ENCODE results near the gene TPRG1.

The TPRG1 gene

DNA sequence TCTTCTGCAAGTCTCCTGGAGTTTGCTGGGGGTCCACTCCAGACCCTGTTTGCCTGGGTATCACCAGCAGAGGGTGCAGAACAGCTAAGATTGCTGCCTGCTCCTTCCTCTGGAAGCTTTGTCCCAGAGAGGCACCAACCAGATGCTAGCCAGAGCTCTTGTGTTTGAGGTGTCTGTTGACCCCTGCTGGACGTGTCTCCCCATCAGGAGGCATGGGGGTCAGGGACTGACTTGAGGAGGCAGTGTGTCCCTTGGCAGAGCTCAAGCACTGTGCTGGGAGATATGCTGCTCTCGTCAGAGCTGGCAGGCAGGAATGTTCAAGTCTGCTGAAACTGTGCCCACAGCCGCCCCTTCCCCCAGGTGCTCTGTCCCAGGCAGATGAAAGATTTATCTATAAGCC, 86.5 kb downstream of the TPRG1 start:
- TF ChIP-seq, protein P1, sequence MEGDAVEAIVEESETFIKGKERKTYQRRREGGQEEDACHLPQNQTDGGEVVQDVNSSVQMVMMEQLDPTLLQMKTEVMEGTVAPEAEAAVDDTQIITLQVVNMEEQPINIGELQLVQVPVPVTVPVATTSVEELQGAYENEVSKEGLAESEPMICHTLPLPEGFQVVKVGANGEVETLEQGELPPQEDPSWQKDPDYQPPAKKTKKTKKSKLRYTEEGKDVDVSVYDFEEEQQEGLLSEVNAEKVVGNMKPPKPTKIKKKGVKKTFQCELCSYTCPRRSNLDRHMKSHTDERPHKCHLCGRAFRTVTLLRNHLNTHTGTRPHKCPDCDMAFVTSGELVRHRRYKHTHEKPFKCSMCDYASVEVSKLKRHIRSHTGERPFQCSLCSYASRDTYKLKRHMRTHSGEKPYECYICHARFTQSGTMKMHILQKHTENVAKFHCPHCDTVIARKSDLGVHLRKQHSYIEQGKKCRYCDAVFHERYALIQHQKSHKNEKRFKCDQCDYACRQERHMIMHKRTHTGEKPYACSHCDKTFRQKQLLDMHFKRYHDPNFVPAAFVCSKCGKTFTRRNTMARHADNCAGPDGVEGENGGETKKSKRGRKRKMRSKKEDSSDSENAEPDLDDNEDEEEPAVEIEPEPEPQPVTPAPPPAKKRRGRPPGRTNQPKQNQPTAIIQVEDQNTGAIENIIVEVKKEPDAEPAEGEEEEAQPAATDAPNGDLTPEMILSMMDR (IDR thresholded peaks at IDR 0.05): no peak

DNA sequence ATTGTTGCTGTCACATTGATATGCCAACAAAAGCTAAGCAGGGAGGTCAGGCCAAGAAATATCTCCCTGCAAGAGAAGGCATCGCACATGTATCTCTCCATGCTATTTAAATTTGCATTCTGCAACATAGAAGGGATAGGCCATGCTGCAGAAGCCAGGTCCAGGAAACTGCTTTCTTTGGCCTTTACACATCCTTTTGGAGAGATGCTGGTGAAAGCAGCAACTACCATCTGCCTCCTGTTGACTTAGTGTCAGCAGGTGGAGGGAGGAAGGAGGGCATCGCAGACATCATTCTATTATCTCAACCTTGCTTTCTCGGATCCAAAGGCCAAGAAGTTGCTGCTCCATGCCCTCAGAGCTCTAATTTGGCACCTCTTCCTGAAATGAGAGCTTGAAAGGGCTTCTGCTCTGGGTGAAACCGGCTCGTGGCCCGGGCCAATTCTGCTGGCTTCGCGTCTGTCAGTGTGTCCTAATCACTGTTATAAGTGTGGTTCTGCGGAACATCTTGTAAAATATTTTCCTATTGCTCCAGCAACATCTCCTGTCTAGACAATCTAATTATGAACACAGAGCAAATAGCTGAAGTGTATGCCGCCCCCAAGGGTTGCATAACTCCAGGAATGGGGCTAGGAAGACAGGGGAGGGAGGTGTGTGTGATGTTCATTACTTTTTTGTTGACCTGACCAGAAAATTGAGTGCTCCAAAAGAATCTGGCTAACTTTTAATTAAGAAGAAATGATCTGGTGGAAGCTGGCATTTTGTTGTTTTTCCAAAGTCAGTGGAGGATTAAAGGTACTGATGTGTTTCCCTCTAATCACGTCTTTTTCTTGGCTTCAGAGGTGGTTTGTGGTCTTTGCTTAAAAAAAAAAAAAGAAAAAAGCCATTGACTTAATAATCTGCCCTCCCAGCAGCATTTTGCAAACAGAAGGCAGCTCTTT, 89.1 kb downstream of the TPRG1 start:
- TF ChIP-seq, protein P1 (IDR thresholded peaks at IDR 0.05): no peak

DNA sequence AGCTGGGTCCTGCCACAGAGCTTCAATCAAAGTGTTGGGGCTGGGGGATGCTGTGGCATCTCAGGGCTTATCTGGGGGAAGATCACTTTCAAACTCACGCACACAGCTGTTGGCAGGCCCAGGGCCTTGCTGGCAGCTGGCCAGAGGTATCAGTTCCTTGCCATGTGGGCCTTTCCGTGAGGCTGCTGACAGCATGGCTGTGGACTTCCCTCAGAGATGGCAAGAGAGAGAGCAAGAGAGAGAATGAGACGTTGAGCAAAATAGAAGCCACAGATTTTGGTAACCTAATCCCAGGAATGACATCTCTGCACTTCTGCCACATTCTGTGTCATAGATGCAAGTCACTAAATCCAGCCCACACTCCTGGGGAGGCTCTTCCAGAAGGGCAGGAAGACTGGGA, 91.0 kb downstream of the TPRG1 start:
- TF ChIP-seq, protein P1 (IDR thresholded peaks at IDR 0.05): no peak

DNA sequence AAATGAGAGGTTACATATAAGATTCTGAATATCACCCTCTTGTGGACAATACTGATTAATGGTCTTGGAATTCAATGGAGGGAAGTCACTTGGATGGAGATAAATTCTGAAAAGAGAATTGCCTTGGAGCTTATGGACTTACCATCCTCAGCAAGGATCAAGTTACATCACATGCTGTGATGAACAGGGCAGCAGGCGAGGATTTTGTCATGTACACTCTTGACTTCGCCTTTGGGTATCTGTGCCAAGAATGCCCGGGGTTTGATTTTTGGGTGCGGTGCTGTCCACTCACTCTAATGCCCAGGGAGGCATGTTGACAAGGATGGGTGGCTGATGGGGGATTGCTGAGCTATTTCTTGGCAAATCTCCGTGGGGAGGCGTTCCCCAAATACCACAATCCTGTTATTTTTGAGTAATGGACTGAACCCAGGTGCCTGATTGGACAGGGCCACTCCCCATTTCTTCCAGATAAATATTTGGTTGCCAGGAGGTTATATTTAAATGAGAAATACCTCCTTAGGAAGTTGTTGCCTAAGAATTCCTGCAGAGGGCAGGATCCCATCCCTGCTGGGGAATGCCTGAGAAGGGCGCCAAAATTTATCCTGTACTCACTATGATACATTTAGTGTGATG, 96.3 kb downstream of the TPRG1 start:
- TF ChIP-seq, protein P1 (IDR thresholded peaks at IDR 0.05): peak; percentile 68

DNA sequence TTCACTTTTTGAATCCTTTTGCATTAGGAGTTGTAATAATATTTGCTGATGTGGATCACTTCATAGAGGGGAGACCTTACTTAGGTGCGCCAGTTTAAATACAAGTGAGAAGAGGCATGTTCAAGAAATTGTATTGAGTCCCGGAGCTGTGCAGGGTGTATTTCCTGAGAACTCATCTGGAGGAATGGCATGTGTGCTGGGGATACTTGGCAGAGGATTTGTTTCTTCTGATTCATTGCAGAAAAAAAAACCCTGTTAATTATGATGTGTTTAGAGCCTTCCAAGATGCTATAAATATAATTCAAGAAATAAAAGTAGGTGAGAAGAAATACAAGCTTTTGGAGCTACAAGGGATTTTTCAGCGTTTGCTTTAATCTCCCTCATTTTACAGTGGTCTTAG, 97.6 kb downstream of the TPRG1 start:
- TF ChIP-seq, protein P1 (IDR thresholded peaks at IDR 0.05): no peak

DNA sequence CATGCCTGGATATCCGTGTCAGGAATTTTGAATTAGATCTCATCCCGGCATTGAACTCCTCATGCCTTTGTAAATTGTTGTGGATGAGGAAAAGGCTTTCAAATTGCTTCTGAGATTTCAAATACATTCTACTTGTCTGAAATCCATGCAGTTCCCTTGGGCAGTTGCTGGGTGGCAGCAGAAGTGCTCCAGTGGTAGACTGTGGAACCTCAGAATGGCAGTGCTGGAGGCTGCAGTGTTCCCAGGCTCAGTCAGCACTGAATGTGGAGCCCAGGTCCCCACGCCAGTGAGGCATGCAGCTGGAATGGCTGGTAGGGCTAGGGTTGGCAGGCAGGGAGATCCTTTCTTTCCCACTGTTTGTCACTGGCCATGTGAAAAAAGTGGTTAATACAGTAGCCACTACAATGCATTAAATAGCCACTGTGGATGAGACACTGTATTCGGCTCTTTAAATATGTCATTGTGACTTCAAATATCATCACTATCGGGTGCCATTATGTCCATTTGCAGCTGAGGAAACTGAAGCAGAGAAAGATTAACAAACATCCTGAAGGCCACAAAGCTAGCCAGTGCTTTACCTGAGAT, 98.6 kb downstream of the TPRG1 start:
- TF ChIP-seq, protein P1 (IDR thresholded peaks at IDR 0.05): peak; percentile 86

DNA sequence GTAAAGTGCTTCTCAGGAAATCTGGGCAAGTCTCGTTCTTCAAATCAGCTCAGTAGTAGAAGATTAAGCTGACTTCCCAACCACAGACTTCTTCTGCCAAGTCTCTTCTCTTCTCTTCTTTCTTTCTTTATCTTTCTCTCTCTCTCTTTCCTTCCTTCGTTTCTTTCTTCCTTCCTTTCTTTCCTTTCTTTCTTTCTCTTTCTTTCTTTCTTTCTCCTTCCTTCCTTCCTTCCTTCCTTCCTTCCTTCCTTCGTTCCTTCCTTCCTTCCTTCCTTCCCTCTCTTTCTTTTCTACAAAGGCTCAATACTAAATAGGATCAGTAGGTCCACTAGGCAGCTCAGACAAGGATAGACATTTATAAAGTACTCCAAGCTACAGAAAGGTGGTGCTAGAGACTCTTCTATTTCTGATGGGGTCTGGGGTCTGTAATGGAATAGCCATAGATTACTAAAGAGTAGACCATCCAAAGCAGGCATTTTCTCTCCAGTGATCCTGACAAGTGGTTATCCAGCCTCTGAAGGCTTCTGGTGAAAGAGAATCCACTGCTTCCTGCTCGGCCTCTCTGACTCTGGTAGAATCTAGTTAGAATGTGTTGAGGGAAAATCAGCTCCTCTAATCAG, 100.8 kb downstream of the TPRG1 start:
- TF ChIP-seq, protein P1 (IDR thresholded peaks at IDR 0.05): peak; percentile 63

Data from LNCAP (cell line).